ENCODE data around the gene FOXK2. TPM values are rescaled to one million over a fixed set of nuclear protein-coding genes. Genes with fewer than 3 reads are reported as not detected.
"Not testable (repeated sequence)": the region's sequence is repeated elsewhere in the genome, so short reads cannot be mapped to it uniquely, and the experiment has no call there.

The FOXK2 gene
- total RNA-seq, 4 donors from 2014 or later = 35.8 to 61.0 (median 38.4) TPM

- TF ChIP-seq CTCF (IDR thresholded peaks at IDR 0.05) = no peak
- DNase-seq (ENCODE audit: low spot score) (no peak), ATAC-seq (ENCODE audit: low FRiP score) (no peak)
These were observed 40.7 kb downstream of the FOXK2 start for GRCh38 chr17:82560252-82560642.

- TF ChIP-seq CTCF (IDR thresholded peaks at IDR 0.05) = no peak
- no peak for ATAC-seq (ENCODE audit: low FRiP score)
- DNase-seq (ENCODE audit: low spot score) = no peak
These were observed 41.4 kb downstream of the FOXK2 start for GRCh38 chr17:82560802-82561428.

DNA sequence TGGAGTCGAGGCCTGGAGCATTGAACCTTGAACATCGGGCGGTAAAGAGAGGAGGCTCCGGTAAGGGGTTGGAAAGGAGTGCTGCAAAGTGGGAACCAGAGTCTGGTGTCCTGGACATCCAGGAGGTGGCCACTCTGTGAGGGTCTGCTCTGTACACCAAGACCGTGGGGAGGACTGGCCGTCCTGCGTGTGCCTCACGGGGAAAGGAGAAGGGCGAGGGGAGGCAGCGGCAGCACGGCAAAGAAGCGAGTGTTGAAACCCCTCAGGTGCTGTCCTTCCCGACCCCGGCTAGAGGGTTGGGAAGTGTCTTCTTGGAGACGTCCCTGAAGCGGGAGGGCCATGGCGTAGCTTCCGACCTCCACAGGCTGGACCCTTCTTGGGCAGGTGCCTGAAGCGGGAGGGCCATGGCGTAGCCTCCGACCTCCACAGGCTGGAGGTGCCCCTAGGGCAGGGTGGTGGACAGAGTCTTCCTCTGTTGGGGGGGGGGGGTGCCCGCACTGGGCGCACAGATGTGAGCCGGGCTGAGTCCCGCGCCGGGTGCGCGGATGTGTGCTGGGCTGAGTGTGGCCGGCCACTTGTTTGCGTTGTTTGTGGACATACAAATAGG, 42.0 kb downstream of the FOXK2 start:
- ATAC-seq (ENCODE audit: low FRiP score) (no peak), DNase-seq (ENCODE audit: low spot score) (no peak)
- no peak for TF ChIP-seq CTCF (IDR thresholded peaks at IDR 0.05)

- DNase-seq (ENCODE audit: low spot score); ATAC-seq (ENCODE audit: low FRiP score): not testable (repeated sequence)
These were observed 43.2 kb downstream of the FOXK2 start for GRCh38 chr17:82562718-82563220.

DNA sequence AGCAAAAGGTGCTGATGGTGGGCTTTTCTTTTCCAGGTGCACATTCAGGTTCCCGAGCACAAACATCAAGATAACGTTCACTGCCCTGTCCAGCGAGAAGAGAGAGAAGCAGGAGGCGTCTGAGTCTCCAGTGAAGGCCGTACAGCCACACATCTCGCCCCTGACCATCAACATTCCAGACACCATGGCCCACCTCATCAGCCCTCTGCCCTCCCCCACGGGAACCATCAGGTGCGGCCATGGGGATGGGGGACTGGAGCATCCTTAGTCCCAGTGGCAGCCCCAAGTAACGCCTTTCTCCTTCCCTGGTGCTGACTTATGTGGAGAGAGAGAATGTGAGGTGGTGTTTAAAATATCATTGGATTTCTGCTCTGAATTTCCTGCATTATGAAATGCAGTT, 43.8 kb downstream of the FOXK2 start:
- ATAC-seq (ENCODE audit: low FRiP score) (no peak), DNase-seq (ENCODE audit: low spot score) (no peak)
- TF ChIP-seq CTCF (IDR thresholded peaks at IDR 0.05) = no peak

DNA sequence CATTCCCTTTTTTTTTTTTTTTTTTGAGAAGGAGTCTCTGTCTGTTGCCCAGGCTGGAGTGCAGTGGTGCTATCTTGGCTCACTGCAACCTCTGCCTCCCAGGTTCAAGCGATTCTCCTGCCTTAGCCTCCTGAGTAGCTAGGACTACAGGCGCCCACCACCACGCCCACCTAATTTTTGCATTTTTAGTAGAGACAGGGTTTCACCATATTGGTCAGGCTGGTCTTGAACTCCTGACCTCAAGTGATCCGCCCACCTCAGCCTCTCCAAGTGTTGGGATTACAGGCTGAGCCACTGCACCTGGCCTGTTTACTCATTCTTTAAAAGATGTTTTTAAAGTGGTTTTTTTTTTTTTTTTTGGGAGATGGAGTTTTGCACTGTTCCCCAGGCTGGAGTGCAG, 44.2 kb downstream of the FOXK2 start:
- ATAC-seq (ENCODE audit: low FRiP score); DNase-seq (ENCODE audit: low spot score): not testable (repeated sequence)

DNA sequence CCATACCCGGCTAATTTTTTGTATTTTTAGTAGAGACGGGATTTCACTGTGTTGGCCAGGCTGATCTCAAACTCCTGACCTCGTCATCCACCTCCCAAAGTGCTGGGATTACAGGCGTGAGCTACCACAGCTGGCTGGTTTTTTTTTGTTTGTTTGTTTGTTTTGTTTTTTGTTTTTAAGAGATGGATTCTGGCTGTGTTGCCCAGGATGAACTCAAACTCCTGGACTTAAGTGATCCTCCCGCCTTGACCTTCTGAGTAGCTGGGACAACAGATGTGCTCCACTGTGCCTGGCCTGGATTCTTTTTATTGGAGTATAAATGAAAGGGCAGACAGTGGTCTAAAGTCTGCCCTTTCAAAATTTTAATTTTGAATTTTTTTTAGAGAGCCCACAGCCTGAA, 44.7 kb downstream of the FOXK2 start:
- DNase-seq (ENCODE audit: low spot score) = no peak
- TF ChIP-seq CTCF (IDR thresholded peaks at IDR 0.05) = no peak
- no peak for ATAC-seq (ENCODE audit: low FRiP score)

DNA sequence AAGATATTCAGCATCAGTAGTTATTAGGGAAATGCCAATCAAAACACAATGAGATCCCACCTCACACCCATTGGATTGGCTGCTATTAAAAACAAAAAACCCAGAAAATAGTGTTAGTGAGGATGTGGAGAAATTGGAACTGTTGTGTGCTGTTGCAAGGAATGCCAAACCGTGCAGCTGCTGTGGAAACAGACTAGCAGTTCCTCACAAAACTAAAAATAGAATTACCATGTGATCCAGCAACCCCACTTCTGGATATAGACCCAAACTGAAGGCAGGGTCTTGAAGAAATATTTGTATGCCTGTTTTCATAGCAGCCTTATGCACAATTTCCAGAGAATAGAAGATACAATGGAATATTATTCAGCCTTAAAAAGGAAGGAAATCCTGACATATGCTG, 46.0 kb downstream of the FOXK2 start:
- ATAC-seq (ENCODE audit: low FRiP score) (no peak), DNase-seq (ENCODE audit: low spot score) (no peak)
- no peak for TF ChIP-seq CTCF (IDR thresholded peaks at IDR 0.05)
